Panc1 (cell line): ENCODE measurements around the gene GRAMD4. TPM values are rescaled to one million over a fixed set of nuclear protein-coding genes. Genes with fewer than 3 reads are reported as not detected.

Experiments used
- ATAC-seq: fragments of 200-7000 bp; cut with Tn5 transposase; 2 replicates; pipeline ENCODE4 v1.9.1; 2020; ENCODE audit warnings: mild to moderate bottlenecking, moderate library complexity
- BruUV-seq: library from RNA; stranded (reverse); fragments of 400-500 nt; replicated peaks from 2 replicates; lab custom pipeline; 2021; lab: Mats Ljungman, UMichigan
- CTCF ChIA-PET: fragments of 300-600 bp; sonication (Branson Sonifier 250); formaldehyde crosslinking; loops from one replicate; lab custom pipeline; 2022; ENCODE audit warnings: antibody characterized with exemption; lab: Charles Lee
- POLR2A ChIA-PET: fragments of 300-600 bp; sonication (Branson Sonifier 250); formaldehyde crosslinking; loops from one replicate; lab custom pipeline; 2022; ENCODE audit warnings: antibody characterized with exemption; lab: Charles Lee
- DNase-seq: peaks from one replicate; pipeline ENCODE4 v3.0.0-alpha.2; 2010; ENCODE audit warnings: low read depth, low spot score
- H3K27ac ChIP-seq: 2 replicates; pipeline ENCODE4 v1.5.1; 2011; ENCODE audit warnings: mild to moderate bottlenecking, low read length, inconsistent platforms
- H3K27me3 ChIP-seq: fragments of 200-500 bp; sonication (Bioruptor generic); 2 replicates; pipeline ENCODE4 v1.6.0; 2014; ENCODE audit warnings: low read length, inconsistent platforms; ENCODE audit not compliant: control insufficient read depth, insufficient read depth
- H3K36me3 ChIP-seq: fragments of 200-500 bp; sonication (Bioruptor generic); 2 replicates; pipeline ENCODE4 v1.5.1; 2014; ENCODE audit warnings: inconsistent platforms, mild to moderate bottlenecking, low read length, moderate library complexity; ENCODE audit not compliant: control insufficient read depth, insufficient read depth
- H3K4me1 ChIP-seq: 2 replicates; pipeline ENCODE4 v1.5.1; 2011; ENCODE audit warnings: inconsistent platforms, mild to moderate bottlenecking, low read length, moderate library complexity; ENCODE audit not compliant: control insufficient read depth, insufficient read depth
- H3K4me3 ChIP-seq, 2 experiments: 2 replicates each; pipeline ENCODE4 v1.5.1; 2011 to 2012; ENCODE audit warnings: low read depth in 2 of 2, low read length in 2 of 2, mild to moderate bottlenecking in 2 of 2, inconsistent platforms in 1 of 2, moderate library complexity in 1 of 2
- H3K9me3 ChIP-seq: fragments of 200-500 bp; sonication (Bioruptor generic); 2 replicates; pipeline ENCODE4 v1.5.1; 2014; ENCODE audit warnings: low read depth, mild to moderate bottlenecking, inconsistent platforms, low read length, moderate library complexity; ENCODE audit not compliant: control insufficient read depth, insufficient read depth
- POLR2AphosphoS5 ChIP-seq: IDR thresholded peaks from 2 replicates; pipeline ENCODE4 v1.6.1; 2012; ENCODE audit warnings: mild to moderate bottlenecking, low read depth, low read length, moderate library complexity
- REST ChIP-seq, 2 experiments: IDR thresholded peaks; 2 replicates each; pipeline ENCODE4 v1.6.1; 2011 to 2012; ENCODE audit warnings: low read depth in 2 of 2, control low read depth in 1 of 2, low read length in 1 of 2, mild to moderate bottlenecking in 1 of 2, moderate library complexity in 1 of 2; ENCODE audit not compliant: insufficient read depth in 1 of 2
- SIN3A ChIP-seq: IDR thresholded peaks from 2 replicates; pipeline ENCODE4 v1.6.1; 2012; ENCODE audit warnings: low read depth, mild to moderate bottlenecking, low read length, moderate library complexity, borderline replicate concordance; ENCODE audit not compliant: insufficient read depth
- TCF7L2 ChIP-seq: IDR thresholded peaks from 2 replicates; pipeline ENCODE4 v1.6.1; 2011; ENCODE audit warnings: mild to moderate bottlenecking, low read depth, low read length, inconsistent platforms
- in situ Hi-C: cut with HindIII; loops from 2 replicates; pipeline ENCODE4 v1.10.0; 2016; ENCODE audit warnings: low sequenced_read_pairs, low pct_unique_long_range_greater_than_20kb
- intact Hi-C: fragments of 100-400 bp; cut with micrococcal nuclease; formaldehyde crosslinking; loops from one replicate; pipeline ENCODE4 v1.10.0; 2022; ENCODE audit not compliant: unreplicated experiment
- total RNA-seq: library from RNA; stranded (reverse); gene quantifications from one replicate; pipeline ENCODE4 v1.2.1, GENCODE V29; 2021; ENCODE audit not compliant: unreplicated experiment
- TF ChIP-seq, protein P1 (sequence below): fragments of 450-650 bp; IDR thresholded peaks from 2 replicates; pipeline ENCODE4 v1.5.1; 2017; ENCODE audit warnings: mild to moderate bottlenecking

Gene GRAMD4
- total RNA-seq, 1 experiment from 2014 or later = 30.8 TPM

DNA sequence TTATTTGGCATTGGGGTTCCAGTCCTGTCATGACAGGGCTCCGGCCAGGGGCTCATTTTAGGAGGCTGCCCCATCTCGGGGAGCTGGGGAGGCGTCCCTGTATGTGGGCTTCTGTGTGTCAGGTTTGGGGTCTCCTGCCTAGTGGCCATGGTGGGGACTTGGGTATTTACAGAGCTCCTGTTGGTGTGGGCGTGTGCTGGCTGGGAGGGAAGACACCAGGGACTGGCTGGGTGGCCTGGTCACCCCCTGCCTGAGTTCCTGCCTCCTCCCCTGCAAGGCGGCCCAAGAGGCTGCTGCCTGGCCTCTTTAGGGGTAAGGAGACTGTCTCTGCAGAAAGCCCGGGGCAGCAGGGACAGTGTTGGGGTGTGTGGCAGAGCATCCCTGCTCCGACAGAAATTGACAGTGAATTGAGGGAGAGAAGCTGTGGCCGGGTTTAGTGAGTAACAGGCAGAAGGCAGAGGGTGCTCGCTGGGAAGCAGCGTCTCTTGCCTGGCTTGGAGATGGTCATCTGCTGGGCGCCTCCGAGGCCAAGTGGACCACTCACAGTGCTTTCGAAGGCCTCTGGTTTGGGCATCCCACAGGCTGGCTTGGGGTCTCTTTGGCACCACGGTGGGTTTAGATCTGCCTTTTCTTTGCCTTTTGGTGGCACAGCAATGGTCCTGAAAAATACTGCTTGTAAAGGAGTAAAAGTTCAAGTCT is 40.3 kb upstream of the GRAMD4 start:
- DNase-seq = no peak
- ATAC-seq = no peak
- Histone ChIP-seq H3K27me3 (no peaks in the 10 kb centered on the region), H3K4me3 (no peak overlapping the region), H3K36me3 (no peaks in the 10 kb centered on the region), H3K4me1 (peaks cover 37% of the 10 kb centered on the region), H3K27ac (no peak overlapping the region), H3K9me3 (no peaks in the 10 kb centered on the region)
- no TSS peak for BruUV-seq
- intact Hi-C loops (no loop called here), in situ Hi-C loops (no loop called here)
- TF ChIP-seq TCF7L2 (no peak), REST (IDR thresholded peaks at IDR 0.05; ENCODE audit: insufficient read depth in 1 of 2, low read depth in 2 of 2, low read length in 1 of 2) (no peak), SIN3A (no peak), POLR2AphosphoS5 (no peak)
- TF ChIP-seq, protein P1, sequence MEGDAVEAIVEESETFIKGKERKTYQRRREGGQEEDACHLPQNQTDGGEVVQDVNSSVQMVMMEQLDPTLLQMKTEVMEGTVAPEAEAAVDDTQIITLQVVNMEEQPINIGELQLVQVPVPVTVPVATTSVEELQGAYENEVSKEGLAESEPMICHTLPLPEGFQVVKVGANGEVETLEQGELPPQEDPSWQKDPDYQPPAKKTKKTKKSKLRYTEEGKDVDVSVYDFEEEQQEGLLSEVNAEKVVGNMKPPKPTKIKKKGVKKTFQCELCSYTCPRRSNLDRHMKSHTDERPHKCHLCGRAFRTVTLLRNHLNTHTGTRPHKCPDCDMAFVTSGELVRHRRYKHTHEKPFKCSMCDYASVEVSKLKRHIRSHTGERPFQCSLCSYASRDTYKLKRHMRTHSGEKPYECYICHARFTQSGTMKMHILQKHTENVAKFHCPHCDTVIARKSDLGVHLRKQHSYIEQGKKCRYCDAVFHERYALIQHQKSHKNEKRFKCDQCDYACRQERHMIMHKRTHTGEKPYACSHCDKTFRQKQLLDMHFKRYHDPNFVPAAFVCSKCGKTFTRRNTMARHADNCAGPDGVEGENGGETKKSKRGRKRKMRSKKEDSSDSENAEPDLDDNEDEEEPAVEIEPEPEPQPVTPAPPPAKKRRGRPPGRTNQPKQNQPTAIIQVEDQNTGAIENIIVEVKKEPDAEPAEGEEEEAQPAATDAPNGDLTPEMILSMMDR = no peak
- ChIA-PET POLR2A (no interaction called here), CTCF (no interaction called here)

DNA sequence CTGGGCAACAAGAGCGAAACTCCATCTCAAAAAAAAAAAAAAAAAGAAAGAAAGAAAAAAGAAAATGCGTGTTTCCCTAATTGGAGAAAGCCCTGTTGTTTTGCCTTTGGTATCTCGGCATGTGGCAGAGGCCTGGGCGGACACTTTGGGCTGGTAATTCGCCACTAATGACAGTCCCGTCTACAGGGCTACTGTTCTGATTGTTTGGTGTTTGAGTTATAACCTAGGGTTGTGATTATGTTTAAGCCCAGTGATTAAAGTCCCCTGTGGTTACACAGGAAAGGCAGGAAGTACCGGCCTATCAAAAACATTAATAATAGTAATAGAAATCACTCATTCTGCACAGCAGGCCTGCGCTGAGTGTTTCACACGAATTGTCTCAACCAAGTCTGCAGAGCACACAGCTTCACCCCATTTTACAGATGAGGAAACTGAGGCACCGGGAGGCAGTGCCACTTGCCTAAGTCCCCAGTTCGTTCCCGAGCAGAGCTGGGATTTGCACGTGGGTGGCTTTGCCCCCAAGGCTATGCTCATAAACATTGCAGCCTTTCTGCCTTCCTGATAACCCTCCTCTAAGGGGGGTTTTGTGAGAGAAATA is 39.1 kb upstream of the GRAMD4 start:
- intact Hi-C loops = no loop called here
- BruUV-seq = no TSS peak
- DNase-seq = no peak
- Histone ChIP-seq H3K27ac (no peak overlapping the region), H3K9me3 (no peaks in the 10 kb centered on the region), H3K27me3 (no peaks in the 10 kb centered on the region), H3K4me3 (no peak overlapping the region), H3K36me3 (no peaks in the 10 kb centered on the region), H3K4me1 (peaks cover 27% of the 10 kb centered on the region)
- in situ Hi-C loops = no loop called here
- TF ChIP-seq, protein P1 = no peak
- TF ChIP-seq POLR2AphosphoS5 (no peak), REST (IDR thresholded peaks at IDR 0.05; ENCODE audit: insufficient read depth in 1 of 2, low read depth in 2 of 2, low read length in 1 of 2) (no peak), TCF7L2 (no peak), SIN3A (no peak)
- ATAC-seq = no peak
- POLR2A ChIA-PET = no interaction called here
- CTCF ChIA-PET = no interaction called here
